ENCODE data around the gene CNTN2.

The CNTN2 gene

DNA sequence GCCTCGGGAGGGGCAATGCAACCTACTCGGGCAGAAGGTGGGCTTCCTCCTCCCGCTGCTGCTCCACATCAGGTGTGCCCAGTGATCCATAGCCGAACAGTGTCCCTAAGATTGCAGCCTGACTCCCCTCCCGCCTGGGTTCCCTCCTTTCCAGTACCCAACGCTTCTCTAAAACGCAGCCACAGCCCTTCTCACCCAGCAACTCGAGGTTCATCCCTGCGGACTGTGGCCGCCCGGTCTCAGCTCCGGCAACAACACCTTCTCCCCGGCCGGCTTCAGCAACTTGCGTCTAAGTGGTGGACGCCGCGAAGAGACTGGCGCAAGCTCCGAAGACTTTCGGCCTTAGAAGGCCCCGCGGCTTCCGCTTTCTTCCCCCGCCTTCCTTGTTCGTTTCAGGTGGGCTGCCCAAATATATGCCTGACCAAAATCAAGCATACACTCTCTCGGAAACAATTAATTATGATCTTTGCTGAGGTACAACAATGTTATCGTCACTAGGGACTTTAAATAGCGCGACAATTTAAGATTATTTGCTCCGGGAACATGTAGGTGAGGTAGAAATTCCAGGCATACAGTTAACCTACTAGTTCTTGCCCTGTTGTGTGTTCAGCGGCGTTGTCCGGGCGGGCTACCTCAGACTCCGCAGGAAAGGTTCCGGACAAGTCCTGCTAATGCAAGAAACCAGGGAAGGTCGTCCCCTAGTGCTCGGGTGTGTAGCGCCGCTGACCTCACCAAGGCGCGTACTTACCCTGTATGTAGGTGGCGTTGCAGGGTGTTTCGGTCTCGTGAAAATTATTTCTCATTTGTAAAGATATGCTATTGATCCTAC is 78.9 kb downstream of the CNTN2 start, which contains the start of gene RBBP5:
TSS of gene RBBP5 (minus strand) at position 319 of the 829 bp plus-strand sequence. CDS start at position 214, 105 bp downstream.
- H3K27ac Mint-ChIP-seq: peak within 1 kb of the TSS; percentile 100
- peaks cover 8 to 12% of the 10 kb centered on the region in 2 donors for H3K36me3 Mint-ChIP-seq
- peak within 1 kb of the TSS; percentile 95 to 99 for H3K4me3 Mint-ChIP-seq
- peaks cover 24 to 42% of the 10 kb centered on the region in 2 donors for H3K4me1 Mint-ChIP-seq
- ATAC-seq (replicated peaks) (peak; percentile 96 to 97), DNase-seq (peak; percentile 93)
- no peaks in the 10 kb centered on the region for H3K27me3 Mint-ChIP-seq
- H3K9me3 Mint-ChIP-seq: no peaks in the 10 kb centered on the region

DNA sequence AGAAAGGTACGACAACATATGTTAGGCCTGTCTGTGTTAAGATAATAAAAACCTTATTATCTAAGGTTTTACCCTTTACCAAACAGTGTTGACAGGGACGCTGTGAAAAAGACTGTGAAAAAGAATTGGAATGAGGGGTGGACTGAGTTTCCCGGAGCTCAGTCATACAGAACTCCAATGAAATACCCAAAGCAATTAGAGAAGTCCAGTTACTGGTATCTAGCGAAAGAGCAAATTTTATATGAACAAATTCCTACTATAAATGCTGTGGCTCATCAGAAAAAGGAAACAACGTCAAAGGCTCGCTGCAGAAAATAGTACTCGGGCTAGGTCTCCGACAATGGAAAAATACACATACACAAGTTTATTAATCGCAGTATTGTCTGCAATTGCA is 79.5 kb downstream of the CNTN2 start:
- DNase-seq: no peak
- peaks cover 8 to 12% of the 10 kb centered on the region in 2 donors for H3K36me3 Mint-ChIP-seq
- peak overlapping the region; percentile 95 to 99 for H3K4me3 Mint-ChIP-seq
- H3K27ac Mint-ChIP-seq: peak overlapping the region; percentile 100
- ATAC-seq (replicated peaks): no peak
- H3K4me1 Mint-ChIP-seq: peaks cover 24 to 40% of the 10 kb centered on the region in 2 donors
- H3K27me3 Mint-ChIP-seq: no peaks in the 10 kb centered on the region
- no peaks in the 10 kb centered on the region for H3K9me3 Mint-ChIP-seq

DNA sequence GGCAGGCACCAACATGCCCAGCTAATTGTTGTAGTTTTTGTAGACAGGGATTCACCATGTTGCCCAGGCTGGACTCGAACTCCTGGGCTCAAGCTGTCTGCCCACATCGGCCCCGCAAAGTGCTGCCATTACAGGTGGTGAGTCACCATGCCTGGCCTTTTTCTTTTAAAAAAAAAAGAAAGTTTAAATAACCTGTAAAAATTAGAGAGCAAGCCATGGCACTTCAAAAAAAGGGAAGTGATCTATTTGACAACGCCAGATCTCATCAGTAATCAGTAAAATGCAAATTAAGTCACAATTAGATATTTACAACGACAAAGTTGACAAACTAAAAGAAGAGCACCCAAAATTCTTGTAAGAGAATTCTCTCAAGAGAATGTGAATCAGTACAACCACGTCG is 81.7 kb downstream of the CNTN2 start:
- DNase-seq (peak; percentile 29), ATAC-seq (replicated peaks) (peak; percentile 15 to 28)
- peaks cover 16 to 24% of the 10 kb centered on the region in 2 donors for H3K4me1 Mint-ChIP-seq
- H3K27me3 Mint-ChIP-seq: no peaks in the 10 kb centered on the region
- H3K36me3 Mint-ChIP-seq: peaks cover 5 to 8% of the 10 kb centered on the region in 2 donors
- H3K27ac Mint-ChIP-seq: peak overlapping the region; percentile 80
- peak overlapping the region in 1 of 2 donors; percentile 30 for H3K4me3 Mint-ChIP-seq
- no peaks in the 10 kb centered on the region for H3K9me3 Mint-ChIP-seq

DNA sequence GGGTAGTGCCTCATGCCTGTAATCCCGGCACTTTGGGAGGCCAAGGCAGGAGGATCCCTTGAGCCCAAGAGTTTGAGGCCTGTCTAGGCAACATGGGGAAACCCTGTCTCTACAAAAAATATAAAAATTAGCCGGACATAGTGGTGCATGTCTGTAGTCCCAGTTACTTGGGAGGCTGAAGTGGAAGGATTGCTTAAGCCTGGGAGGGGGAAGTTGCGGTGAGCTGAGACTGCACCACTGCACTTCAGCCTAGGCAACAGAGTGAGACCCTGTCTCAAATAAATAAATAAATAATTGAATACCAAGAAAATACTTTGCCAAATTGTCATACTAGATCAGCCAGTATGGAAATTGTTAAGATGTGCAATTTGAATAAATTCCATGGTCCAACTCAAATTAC is 84.6 kb downstream of the CNTN2 start:
- Mint-ChIP-seq H3K4me1 (peaks cover 2 to 9% of the 10 kb centered on the region in 2 donors), H3K4me3 (no peak overlapping the region), H3K27ac (no peak overlapping the region), H3K9me3 (no peaks in the 10 kb centered on the region), H3K36me3 (no peaks in the 10 kb centered on the region), H3K27me3 (no peaks in the 10 kb centered on the region)
- ATAC-seq (replicated peaks): no peak
- no peak for DNase-seq

Measured in stimulated activated naive B cell treated with anti-CD40 and anti-IgM and Interleukin-4, amounts not matched to agents 10 μg/mL and 1 μg/mL and 100 μg/mL, for 72 hours (primary cell).